GM10248 (cell line): ENCODE data around the gene MACROH2A1.

Experiments used
- CTCF ChIA-PET: fragments of 300-600 bp; sonication (Branson Sonifier 250); formaldehyde crosslinking; extraction: SDS; loops from one replicate; lab custom pipeline; 2021; ENCODE audit warnings: antibody characterized with exemption; lab: Yijun Ruan, JAX
- POLR2A ChIA-PET: fragments of 350-650 bp; sonication (Branson Sonifier 250); formaldehyde crosslinking; extraction: SDS; loops from one replicate; lab custom pipeline; 2020; ENCODE audit warnings: antibody characterized with exemption; lab: Yijun Ruan, JAX
- DNase-seq: peaks from one replicate; pipeline ENCODE4 v3.0.0; 2012; ENCODE audit errors: extremely low spot score
- CTCF ChIP-seq: IDR thresholded peaks from 2 replicates; pipeline ENCODE4 v1.5.1; 2012; ENCODE audit warnings: mild to moderate bottlenecking, low read depth; ENCODE audit errors: extremely low read depth, missing control alignments, control extremely low read depth

MACROH2A1 gene

GRCh38 chr5:135328128-135328687 lies 70.8 kb downstream of the MACROH2A1 start:
- POLR2A ChIA-PET = no interaction called here
- CTCF ChIA-PET = interaction anchor here (0.9 to 1.7 kb wide), 3 partner anchors 14 to 129 kb away, joined by 3 to 4 read pairs (median 3); no protein-coding TSS in a partner anchor

GRCh38 chr5:135327429-135328127 lies 71.5 kb downstream of the MACROH2A1 start:
- DNase-seq = no peak
- no peak for TF ChIP-seq CTCF
- POLR2A ChIA-PET = no interaction called here
- CTCF ChIA-PET = interaction anchor here (0.9 to 1.5 kb wide), 2 partner anchors 24 to 130 kb away, joined by 3 read pairs; no protein-coding TSS in a partner anchor

More at GRCh38 chr5:135328128-135328687, 70.8 kb downstream of the MACROH2A1 start:
- no peak for TF ChIP-seq CTCF
- no peak for DNase-seq

DNA sequence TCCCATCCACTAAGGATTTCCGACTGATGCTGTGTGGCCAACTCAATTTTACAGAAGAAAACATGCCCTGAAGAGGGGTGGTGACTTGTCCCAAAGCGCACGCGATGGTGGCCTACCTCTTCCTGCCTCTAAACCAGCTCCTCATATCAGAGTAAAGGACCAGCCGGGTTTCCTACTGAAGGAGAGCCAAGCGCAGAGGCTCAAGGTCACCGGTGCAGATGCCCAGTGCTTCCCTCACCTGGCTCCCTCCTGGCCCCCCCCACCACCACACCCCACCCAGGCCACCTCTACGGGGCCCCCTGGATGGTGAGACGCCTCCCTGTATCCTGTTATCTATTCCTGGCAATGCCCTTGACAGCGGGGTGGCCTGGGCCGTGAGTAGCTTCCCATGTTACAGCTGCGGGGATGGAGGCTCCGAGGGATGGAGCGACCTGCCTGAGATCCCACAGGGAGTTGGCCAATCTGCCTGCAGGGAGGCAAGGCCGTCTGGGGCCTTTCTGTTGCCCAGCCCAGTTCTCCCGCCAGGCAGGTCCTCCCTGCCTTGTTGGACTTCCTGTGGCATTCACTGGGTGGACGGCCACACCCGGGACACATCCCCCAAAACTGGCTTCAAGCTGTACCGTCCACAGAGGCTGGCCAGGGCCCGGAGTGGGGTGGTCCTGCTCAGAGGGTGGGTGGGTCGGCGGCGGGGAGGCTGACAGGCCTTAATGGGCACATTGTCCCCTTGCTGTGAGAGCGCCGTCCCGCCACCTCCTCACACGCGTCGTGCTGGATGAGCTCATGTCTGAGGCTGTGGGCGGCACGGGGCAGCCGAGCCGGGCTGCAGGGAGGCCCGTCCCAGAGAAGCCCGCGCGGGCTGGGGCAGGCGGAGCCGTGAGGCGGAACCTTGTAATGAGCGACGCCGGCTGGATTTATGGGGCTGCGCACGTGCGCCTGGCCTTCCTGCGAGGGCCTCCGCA lies 72.5 kb downstream of the MACROH2A1 start:
- CTCF ChIA-PET = interaction anchor here (1.0 to 1.3 kb wide), 2 partner anchors 13 to 99 kb away, joined by 3 to 4 read pairs; no protein-coding TSS in a partner anchor
- no peak for DNase-seq
- POLR2A ChIA-PET = no interaction called here
- no peak for TF ChIP-seq CTCF

DNA sequence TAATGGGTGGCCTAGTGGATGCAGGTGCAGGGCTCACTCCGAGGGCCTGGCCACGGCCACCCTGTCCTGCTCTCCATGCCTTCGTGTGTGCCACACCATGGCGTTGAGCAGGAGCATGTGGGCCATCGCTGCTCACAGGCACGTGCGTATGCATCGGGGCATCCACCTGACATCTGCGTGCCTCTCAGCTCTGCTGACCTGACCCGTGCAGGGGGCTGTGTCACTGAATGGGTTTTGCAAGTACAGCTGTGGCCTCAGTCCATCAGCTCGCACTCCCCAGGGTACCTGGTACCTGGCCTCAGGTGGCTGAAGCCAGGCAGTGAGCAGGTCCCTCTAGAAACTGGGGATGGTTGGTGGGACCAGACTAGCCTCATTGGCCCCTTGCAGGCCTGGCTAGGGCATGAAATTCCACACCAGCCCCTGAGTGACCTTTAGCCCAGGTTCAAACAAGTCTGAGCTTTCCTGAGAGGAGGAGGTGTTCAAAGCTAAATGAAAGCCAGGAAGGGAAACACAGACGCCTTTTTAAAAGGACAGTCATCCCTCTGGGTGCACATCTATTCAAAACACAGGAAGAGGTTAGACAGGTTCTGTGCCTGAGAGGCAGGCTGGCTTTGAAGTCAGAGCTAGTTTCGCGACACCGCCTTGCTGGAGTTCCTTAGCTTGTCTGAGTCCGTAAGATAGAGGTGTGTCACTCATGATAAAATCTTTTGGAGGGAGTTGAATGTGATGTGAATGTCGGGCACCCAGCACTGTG lies 74.0 kb downstream of the MACROH2A1 start:
- no peak for DNase-seq
- CTCF ChIA-PET = interaction anchor here (0.9 to 1.3 kb wide), 2 partner anchors 12 to 101 kb away, joined by 3 to 4 read pairs; no protein-coding TSS in a partner anchor
- POLR2A ChIA-PET = no interaction called here
- no peak for TF ChIP-seq CTCF

DNA sequence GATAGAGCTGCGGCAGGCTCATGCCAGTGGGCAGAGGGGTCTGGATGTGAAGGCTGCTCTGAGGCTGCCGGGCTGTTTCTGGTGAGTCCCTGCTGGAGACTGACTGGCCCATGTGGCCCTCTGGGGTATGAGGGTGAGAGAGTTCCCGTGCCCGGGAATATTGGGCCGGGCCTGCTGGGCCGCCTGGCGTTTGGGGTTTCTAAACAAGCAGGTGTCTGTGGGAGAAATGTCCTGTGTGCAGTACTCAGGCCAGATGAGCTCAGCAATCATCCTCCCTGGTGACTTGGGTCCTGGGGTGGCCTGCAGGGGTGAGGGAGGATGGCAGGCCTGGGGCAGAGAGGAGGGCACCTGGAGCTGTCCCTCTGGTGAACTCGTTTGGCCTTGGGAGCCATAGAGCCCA lies 74.9 kb downstream of the MACROH2A1 start:
- CTCF ChIA-PET = interaction anchor here (0.9 to 1.6 kb wide), 2 partner anchors 13 to 228 kb away, joined by 3 to 4 read pairs; no protein-coding TSS in a partner anchor
- no peak for TF ChIP-seq CTCF
- no peak for DNase-seq
- POLR2A ChIA-PET = no interaction called here
